Measurements from ENCODE around the gene RDX.
"Not testable (repeated sequence)": the region's sequence is repeated elsewhere in the genome, so short reads cannot be mapped to it uniquely, and the experiment has no call there.

The RDX gene

GRCh38 chr11:110198031-110198729, 98.2 kb downstream of the RDX start:
- DNase-seq: no peak

DNA sequence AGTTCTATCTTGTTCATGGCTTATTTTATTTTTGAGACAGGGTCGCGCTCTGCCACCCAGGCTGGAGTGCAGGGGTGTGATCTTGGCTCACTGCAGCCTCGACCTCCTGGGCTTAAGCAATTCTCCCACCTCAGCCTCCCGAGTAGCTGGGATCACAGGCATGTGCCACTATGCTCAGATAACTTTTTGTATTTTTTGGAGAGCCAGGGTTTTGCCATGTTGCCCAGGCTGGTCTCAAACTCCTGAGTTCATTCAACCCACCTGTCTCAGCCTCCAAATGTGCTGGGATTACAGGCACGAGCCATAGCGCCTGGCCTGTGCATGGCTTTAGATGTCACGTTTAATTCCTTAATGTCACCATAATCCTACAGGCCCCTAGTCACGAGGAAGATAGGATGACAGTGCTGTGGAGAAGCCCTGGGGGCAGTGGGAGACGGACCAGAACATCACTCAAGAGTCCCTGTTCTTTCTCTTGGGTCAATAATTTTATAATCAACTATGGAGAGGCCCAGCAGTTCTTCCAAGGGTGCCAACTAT, 99.5 kb downstream of the RDX start:
- no peak for DNase-seq

- no peak for DNase-seq
These were observed 100.1 kb downstream of the RDX start for GRCh38 chr11:110196241-110196754.

GRCh38 chr11:110194211-110194766, 102.1 kb downstream of the RDX start:
- not testable (repeated sequence) for DNase-seq

DNA sequence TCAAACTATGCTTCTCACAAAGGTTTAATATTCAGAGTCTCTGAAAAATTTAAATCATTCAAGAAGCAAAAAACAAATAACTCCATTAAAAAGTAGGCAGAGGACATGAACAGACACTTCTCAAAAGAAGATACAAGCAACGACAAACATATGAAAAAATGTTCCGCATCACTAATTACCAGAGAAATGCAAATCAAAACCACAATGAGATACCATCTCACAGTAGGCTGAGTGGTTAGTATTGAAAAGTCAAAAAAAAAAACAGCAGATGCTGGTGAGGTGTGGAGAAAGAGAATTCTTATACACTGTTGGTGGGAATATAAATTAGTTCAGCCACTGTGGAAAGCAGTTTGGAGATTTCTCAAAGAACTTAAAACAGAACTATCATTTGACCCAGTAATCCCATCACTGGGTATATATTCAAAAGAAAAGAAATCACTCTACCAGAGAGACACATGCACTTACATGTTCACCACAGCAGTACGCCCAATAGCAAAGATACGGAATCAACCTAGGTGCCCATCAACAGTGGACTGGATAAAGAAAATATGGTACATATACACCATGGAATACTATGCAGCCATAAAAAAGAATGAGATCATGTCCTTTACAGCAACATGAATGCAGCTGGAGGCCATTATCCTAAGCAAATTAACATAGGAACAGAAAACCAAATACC, 103.7 kb downstream of the RDX start:
- not testable (repeated sequence) for DNase-seq

DNA sequence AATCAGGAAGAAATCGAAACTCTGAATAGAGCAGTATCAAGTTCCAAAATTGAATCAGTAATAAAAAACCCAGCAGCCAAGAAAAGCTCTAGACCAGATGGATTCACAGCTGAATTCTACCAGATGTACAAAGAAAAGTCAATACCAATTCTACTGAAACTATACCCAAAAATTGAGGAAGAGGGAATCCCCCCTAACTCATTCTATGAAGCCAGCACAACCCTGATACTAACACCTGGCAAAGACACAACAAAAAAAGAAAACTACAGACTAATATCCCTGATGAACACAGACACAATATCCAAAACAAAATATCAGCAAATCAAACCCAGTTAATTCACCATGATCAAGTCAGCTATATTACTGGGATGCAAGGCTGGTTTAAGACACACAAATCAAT, 105.5 kb downstream of the RDX start:
- no peak for DNase-seq

DNA sequence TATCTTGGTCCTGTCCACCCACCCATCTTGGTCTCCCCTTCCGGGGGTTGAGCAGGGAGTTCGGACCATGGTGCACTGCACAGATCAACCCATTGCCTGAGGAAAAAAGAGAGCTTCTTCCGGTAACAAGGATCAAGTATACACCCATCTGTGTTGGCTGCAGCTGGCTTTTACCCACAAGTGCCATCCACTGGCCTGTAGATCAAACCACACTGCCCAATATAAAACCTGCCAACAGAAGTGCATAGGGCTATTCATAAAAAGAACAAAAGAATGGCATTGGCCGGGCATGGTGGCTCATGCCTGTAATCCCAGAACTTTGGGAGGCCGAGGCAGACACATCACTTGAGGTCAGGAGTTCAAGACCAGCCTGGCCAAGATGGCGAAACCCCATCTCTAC, 108.7 kb downstream of the RDX start:
- no peak for DNase-seq

- no peak for DNase-seq
These were observed 109.5 kb downstream of the RDX start for GRCh38 chr11:110186867-110187266.

DNA sequence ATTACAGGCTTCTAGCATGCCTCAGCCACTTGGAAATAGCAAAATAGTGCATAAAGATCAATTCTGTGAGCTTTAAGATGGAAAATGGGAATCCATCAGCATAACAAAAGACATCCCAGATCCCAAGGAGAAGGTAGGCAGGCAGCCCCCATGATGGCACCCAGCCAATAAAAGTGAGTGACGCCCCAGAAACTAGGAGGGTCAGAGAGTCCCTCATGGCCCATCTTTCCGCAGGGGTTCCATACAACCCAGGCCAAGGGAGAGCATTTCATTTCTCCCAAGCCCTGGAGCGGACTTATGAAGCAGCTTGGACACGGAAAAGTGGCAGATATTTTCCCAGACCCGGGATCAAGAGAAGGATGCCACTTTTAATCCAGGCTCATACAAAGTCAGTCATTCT, 110.0 kb downstream of the RDX start:
- DNase-seq: no peak

DNA sequence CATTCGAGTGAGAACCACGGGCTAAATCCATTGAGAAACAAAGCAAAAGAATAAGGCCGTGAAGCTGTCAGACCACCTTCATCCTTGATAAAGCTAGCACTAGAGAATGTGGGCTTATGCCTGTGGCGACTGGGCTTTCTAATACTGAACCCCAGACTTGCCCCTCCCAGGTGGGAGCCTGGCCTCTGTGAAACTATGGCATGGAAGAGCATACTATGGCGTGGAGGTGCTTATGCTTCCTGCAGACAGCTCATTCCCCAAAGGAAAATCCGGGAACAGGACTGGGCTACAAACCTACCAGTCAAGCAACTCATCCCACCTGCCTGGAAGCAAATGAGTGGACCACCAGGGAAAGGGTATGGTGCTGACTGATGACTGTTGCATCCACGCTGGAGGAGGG, 110.8 kb downstream of the RDX start:
- DNase-seq: no peak

GRCh38 chr11:110185121-110185591, 111.3 kb downstream of the RDX start:
- no peak for DNase-seq

- DNase-seq: no peak
These were observed 112.0 kb downstream of the RDX start for GRCh38 chr11:110184456-110184855.

GRCh38 chr11:110182886-110183285, 113.5 kb downstream of the RDX start:
- no peak for DNase-seq

DNA sequence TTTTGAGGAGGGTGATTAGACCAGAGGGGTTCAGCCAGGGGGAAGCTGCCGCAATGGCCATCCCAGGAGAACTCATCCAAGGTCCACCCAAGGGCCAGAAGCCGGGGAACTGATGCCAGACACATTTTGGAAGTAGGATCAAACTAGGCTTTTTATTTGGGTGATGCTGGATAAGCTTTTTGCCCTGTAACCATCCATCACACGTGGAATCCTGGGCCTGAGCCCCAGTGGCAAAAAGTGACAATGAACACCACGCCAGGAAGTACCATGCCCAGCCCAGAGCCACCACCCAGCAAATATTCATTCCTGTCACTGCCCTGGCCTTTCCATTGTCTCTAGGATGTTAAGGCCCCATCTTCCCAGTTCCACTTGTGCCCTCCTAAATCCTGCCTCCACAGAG, 117.3 kb downstream of the RDX start:
- DNase-seq: no peak

DNA sequence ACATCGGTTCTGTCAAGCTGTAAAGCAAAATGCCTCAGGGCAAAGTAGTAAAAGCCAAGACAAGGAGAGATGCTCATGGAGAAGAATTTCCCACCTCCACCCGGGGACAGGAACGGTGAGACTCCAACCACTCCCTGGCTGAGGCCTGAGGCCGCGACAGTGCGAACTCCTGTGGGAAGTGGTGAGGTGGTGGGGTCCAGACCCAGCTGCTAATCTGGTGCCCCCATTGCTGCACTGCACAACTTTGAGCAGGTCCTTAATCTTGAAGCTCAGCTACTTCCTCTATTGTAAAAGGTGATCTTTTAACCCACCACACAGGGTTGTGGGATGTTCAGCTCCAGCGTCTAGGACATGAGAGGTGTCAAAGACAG, 119.3 kb downstream of the RDX start:
- DNase-seq: no peak

DNA sequence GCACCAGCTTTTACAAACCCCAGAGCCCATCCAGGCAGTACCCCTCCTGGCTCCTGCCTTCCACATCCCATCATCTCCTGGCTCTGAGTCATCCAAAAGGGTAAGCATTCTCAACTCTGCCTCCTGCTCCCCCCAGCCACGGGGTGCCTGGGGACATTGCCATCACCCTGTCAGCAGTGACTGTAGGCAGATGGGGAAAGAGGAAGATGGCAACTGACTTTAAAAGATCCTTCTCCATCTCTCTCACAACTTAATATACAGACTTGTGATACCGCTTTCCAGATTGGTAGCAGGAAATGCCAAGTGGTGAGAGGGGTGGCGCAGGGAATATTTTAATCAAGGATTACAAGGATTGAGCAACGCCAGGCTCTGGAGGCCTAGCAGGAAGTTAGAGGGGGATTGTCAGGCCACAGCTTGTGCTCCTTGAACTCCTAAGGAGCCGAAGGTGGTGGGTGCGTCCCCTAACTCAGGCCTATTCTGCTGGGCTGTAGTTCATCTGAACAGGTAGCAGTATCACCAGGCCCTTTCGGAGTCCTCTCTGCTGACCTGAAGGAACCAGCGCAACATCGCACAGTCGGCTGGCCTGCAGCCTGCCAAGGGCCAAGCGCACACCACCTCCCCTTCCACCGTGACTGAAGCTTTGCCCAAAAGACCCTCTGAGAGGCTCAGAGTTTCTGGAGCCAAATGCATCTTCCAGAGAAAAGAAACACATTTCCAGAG, 119.9 kb downstream of the RDX start:
- no peak for DNase-seq

DNA sequence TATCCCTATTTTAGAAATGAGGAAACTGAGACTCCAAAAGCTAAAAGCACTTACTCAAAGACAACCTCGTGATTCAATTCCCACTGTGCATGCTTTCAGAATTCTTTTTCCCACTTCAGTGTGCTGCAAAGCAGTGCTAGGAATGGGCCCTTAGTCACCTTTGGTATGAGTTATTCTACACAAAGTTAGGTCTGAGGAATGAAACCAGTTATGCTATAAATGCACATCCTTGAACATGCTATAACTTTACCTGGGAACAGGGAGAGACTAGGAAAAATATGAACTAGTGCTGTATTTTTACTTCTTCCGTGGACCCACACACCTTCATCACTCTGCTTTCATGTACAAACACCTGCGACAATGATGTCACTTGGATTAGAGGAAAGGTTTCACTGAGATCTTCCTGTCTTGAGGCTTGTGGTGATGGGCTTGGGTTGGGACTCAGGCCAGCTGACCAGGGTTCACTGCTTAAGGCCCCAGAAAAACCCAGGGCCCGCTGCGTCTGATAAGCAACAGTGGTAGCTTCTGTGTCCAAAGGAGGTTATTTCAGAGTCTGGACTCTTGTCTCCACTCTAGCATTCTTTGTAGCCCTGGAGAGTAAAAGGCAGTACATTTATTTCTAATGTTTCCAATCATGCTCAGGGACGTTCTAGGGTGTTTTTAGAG, 121.6 kb downstream of the RDX start:
- DNase-seq: no peak

DNA sequence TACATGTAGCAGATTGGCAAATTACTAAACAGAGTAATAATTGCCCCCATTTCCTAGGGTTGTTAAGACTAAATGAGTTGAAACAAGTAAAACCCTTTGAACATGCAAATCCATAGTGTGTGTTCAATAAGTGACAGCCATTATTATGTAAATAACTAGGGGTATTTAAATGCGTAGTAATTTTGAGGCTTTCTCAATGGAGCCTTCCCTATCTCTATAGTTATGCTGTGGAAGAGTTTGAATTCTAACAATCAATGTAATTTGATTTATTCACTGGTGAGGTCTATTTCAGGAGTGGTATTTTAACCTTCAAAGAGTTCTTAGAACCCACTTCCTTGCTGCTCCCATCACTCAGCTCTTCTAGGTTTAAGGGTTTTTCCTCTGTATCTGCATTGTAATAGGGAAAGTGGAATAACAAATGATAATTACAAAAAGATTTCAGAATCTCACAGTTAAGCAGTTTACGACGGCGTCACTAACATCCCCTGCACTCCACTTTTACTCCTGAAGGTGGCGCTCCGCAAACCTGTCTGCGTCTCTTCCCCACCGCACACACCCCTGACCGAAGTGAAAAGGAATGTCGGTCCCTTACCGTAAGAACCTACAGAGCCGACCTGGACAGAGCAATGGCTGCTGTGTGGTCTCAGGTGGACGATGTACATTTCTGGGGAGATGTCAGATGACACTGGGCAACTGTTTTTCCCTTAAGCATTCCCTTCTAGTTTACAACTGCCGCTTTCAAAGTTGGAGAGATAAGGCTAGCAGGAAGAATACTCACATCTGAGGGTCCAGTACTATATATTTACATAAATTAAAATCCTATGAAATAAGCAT, 122.4 kb downstream of the RDX start:
- DNase-seq: peak in 1 of 2 experiments; percentile 9

DNA sequence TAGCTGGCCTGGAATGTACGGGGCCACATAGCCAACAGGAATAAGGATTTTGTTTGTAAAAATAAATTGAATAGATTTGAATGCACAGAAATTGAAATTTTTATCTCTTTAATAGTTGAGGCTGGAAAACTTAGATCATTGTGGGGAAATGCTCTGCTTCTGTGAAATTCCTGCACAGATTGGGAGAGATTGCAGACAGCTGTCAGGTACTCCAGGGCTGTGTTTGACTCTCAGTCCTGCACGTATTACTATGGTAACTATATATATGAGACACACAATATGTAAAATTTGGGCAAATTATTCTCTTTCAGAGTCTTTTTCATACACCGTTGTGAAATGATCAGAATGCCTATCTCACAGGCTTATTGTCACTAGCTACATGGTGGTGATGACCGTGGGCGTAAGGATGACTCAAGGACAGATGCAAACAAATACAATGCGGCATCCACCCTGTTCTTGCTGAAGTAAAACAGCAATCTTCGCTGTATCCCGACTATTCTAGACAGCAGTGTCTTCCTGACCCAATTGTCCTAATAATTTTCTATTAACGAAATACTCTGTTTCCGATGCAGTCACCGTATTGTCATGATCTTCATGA, 123.8 kb downstream of the RDX start:
- DNase-seq: no peak

GRCh38 chr11:110169738-110170137, 126.7 kb downstream of the RDX start:
- no peak for DNase-seq

Measured in NCI-H1930 (cell line).